ENCODE results near the gene TESMIN. TPM values are rescaled to one million over a fixed set of nuclear protein-coding genes. Genes with fewer than 3 reads are reported as not detected.

TESMIN gene
- total RNA-seq, 2 donors from 2014 or later = 0.29 to 0.52 TPM

GRCh38 chr11:68669301-68670090, 81.8 kb downstream of the TESMIN start:
- DNase-seq = no peak
- ATAC-seq = no peak
- intact Hi-C loops (cut with DNase I) = no loop called here

DNA sequence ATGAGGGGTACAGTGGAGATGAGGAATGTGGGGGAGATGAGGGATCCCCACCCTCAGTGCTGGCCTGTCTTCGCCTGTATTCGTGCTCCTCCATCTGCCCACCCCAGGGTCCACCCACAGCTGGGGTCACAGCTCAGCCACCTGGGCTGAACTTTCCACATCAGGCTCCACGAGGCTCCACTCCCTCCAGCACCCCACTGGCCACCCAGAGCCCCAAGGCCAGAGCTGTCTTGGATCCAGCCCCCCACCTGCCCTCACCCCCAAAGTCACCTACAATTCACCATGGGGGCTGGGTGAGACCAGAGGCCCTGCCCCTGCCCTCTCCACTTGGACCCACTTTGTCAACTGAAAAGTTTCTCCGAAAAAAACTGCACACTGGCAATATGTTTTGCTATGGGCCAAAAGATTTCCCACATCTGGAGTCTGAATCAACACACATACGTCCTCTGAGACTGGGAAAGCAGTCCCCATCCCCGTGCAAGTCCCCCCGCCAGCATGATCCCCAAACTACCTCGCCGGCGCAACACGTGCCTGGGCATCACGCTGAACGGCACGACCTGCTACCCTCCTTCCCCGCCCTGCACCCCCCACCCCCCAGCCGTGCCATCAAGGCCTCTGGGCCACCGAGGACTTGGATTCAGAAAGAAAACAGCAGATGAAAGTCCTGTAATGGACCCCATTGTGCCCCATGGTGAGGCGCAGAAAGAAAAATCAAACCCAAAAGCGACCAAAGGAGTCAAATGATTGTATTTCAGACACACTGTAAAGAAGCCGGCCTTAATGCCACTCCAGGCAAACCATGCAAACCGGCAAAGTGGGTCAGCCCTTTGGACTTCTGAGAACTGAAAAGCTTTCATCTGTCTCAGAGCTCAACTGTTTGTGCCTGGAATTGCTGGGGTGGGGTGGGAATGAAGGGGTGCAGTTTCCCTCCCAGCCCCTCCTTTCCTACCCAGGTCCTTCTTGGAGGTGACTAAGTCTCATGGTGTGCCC, 83.5 kb downstream of the TESMIN start:
- no peak for ATAC-seq
- intact Hi-C loops (cut with DNase I) = no loop called here
- no peak for DNase-seq

DNA sequence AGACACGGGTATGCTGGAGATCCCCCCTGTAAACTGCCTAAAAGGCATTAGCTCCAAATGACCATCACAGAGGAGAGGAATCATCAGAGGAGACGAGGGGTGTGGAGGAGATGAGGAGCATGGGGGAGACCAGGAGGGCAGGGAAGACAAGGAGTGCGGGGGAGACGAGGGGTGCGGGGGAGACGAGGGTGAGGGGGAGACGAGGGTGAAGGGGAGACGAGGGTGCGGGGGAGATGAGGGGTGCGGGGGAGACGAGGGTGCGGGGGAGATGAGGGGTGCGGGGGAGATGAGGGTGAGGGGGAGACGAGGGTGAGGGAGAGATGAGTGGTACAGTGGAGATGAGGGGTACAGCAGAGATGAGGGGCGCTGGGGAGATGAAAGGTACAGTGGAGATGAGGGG, 84.5 kb downstream of the TESMIN start:
- DNase-seq = peak; percentile 49
- intact Hi-C loops (cut with DNase I) = no loop called here
- ATAC-seq = no peak

DNA sequence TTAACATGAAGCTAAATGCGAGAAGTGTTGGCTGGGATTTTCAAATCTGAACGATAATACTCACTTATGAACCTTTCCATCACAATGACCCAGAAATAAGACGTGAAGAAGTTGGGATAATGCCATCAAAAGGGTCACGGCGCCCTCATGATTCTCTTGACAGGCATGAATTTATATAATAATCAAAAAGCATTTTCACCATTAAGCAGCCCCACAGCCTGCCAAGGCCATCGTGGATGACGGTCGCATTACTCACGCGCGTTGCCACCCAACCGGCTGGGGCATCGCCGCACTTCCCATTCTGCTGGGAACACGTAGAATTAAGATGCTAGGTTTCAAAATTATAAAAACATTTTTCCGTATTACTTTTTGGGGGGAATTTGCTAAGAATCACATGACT, 85.9 kb downstream of the TESMIN start:
- DNase-seq (no peak), ATAC-seq (no peak)
- intact Hi-C loops (cut with DNase I) = no loop called here

- intact Hi-C loops (cut with DNase I) = no loop called here
- no peak for ATAC-seq
Observed at GRCh38 chr11:68664906-68665305, 86.4 kb downstream of the TESMIN start.

GRCh38 chr11:68664141-68664540, 87.2 kb downstream of the TESMIN start:
- no peak for ATAC-seq
- intact Hi-C loops (cut with DNase I) = no loop called here
- DNase-seq = no peak

More at GRCh38 chr11:68664906-68665305, 86.4 kb downstream of the TESMIN start:
- DNase-seq = no peak

DNA sequence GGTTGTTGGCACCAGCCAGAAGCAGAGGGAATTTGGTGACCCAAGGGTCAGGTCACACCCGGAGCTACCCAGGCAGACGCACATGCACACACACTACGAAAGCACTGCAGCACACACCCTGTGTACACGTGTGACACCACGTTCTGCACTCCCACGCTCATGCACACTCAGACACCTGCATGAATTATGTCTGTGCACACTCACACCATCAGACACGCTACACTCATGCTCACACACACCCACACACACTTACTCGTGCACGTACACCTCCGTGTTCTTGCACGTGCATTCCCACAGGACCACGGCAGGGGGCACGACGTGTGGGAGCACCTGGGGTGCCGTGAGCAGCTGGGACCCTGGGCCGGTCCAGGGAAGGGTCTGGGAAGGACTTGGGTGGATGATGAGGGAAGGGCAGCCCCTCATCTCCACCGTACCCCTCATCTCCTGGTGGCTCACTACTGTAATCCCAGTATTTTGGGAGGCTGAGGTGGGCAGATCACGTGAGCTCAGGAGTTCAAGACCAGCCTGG, 87.8 kb downstream of the TESMIN start:
- ATAC-seq = no peak
- intact Hi-C loops (cut with DNase I) = no loop called here
- DNase-seq = no peak

GRCh38 chr11:68661697-68662603, 89.4 kb downstream of the TESMIN start:
- intact Hi-C loops (cut with DNase I) = no loop called here
- DNase-seq = no peak
- ATAC-seq = no peak

DNA sequence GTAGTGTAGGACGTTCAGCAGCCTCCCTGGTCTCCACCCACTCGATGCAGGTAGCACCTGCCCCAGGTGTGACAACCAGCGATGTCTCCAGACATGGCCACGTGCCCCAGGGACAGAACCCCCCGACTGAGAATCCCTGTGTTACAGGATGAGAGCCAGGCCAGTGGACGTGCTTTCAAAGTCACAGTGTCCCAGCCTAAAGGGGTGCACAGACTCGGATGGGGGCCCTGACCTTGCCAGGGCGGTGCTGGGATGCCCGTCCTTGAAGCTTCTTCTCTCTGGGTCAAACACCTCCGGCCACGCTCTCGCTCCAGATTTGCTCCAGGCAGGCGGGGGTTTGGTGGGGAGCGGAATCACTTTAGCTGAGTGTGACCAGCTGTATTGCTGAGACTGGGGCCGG, 90.3 kb downstream of the TESMIN start:
- intact Hi-C loops (cut with DNase I) = no loop called here
- DNase-seq = no peak
- ATAC-seq = no peak

GRCh38 chr11:68660066-68660810, 91.1 kb downstream of the TESMIN start:
- intact Hi-C loops (cut with DNase I) = no loop called here
- ATAC-seq (no peak), DNase-seq (no peak)

GRCh38 chr11:68659158-68659921, 92.0 kb downstream of the TESMIN start:
- ATAC-seq (peak; percentile 76 to 83), DNase-seq (peak; percentile 83)
- intact Hi-C loops (cut with DNase I) = no loop called here

DNA sequence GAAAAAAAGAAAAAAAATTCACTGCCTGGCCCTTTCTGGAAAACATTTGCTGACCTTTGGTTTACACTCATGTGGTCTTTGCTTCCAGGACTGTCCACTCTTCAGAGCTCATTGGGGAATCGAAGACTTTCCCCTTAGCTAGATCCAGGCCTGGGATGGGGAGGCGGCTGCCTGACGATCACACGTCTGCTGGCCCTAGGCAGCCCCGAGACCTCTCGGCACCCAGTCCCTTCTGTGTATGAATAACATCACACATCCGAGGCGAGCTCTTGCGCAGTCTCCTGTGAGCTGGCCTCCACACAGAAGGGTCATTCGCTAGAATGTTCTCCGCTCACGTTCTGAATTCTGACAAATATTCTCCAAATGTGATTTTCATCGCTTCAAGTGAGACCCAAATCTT, 92.7 kb downstream of the TESMIN start:
- intact Hi-C loops (cut with DNase I) = no loop called here
- ATAC-seq = peak in 1 of 2 donors; percentile 38
- no peak for DNase-seq

DNA sequence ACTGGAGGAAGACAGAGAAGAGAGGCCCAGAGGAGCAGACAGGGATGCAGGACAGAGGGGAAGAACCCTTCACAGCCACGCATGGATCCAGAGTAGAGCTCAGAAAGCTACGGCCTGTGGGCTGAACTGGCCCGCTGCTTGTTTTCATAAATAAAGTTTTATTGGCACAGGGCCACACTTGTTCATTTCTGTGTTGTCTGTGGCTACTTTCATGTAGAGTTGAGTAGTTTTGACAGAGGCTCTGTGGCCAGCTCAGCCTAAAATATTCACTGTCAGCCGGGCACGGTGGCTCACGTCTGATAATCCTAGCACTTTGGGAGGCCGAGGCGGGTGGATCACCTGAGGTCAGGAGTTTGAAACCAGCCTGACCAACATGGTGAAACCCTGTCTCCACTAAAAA, 93.2 kb downstream of the TESMIN start:
- ATAC-seq (no peak), DNase-seq (no peak)
- intact Hi-C loops (cut with DNase I) = no loop called here

Other genes with a start within 250 kb of the TESMIN start
- under 1 TPM in 1 of 2 donors, not detected in 1; 0.31 TPM for gene GAL, start 67.0 kb downstream of the TESMIN start, total RNA-seq
- gene CPT1A, start 90.4 kb upstream of the TESMIN start, total RNA-seq = 10 to 100 TPM; 56.6 to 63.5 TPM
- 10 to 100 TPM; 76.0 to 89.7 TPM for gene MRPL21, start 152.3 kb upstream of the TESMIN start, total RNA-seq
- gene IGHMBP2, start 152.4 kb upstream of the TESMIN start, total RNA-seq = 1 to 10 TPM; 8.2 to 9.0 TPM
- not detected for gene MRGPRD, start 229.5 kb upstream of the TESMIN start, total RNA-seq